HG03460 (cell line): Measurements from ENCODE around the gene NWD2.
"Not testable (repeated sequence)": the region's sequence is repeated elsewhere in the genome, so short reads cannot be mapped to it uniquely, and the experiment has no call there.

Experiments
- ATAC-seq: cut with Tn5 transposase; IDR thresholded peaks from one replicate; pipeline ENCODE4 v1.9.1; 2021; ENCODE audit not compliant: unreplicated experiment

Gene NWD2, protein sequence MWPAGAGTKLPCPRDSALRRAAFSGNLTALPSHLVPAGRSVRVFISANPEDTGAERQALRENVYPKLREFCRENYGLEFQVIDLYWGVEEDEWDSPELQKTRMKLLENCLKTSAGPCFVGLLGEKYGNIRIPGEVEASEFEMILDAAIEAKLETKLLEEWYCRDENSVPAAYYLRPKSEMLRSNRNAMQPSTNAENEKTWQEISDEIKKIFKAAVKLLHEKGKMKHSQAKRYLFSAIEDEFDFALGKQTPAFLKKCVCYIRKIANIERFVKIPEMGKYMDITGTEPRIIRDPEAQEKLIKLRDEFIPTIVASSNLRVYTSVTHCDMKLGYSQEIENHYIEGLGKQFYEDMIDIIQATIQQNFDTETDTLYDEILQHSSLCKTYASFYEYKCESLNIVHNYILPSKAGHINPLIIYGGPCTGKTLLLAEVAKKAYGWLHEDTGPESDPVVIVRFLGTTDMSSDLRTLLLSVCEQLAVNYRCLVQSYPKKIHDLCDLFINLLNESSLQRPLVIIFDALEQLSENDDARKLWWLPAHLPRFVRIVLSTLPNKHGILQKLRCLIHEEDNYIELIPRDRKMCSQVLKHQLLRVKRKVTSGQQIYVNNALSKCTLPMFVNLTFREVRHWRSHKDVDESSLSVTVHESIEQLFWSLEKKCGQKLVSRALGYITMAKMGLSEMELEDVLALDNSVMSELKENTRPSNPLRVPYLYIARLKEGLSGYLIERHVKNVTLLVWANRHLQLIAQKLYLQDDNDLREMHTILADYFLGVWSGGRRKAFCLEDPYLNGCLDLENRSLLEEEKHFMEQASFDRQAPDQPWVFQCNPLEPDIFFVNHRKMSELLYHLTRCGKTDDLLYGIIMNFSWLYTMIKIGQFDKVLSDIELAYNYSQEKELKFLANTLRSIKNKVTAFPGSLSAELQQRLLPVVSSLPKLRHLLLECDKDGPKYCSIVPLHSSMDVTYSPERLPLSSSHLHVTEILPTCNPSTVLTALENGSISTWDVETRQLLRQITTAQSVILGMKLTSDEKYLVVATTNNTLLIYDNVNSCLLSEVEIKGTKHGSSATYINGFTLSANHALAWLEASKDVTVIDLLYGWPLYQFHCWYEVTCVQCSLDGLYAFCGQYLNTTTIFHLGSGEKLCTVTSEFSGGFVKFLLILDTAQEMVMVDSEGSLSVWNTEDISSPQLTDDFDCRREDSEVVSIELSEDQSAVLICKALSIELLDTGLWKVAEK (N-terminal part only)

GRCh38 chr4:37244583-37245390, at the start of gene NWD2:
NWD2 (plus strand) TSS chr4:37244743; CDS start chr4:37245068, 325 bp downstream.
- ATAC-seq = no peak

- no peak for ATAC-seq
Observed at GRCh38 chr4:37197899-37198298, 46.6 kb upstream of the NWD2 start.

GRCh38 chr4:37204740-37205139, 39.8 kb upstream of the NWD2 start:
- not testable (repeated sequence) for ATAC-seq

GRCh38 chr4:37216209-37216608, 28.3 kb upstream of the NWD2 start:
- ATAC-seq = no peak

DNA sequence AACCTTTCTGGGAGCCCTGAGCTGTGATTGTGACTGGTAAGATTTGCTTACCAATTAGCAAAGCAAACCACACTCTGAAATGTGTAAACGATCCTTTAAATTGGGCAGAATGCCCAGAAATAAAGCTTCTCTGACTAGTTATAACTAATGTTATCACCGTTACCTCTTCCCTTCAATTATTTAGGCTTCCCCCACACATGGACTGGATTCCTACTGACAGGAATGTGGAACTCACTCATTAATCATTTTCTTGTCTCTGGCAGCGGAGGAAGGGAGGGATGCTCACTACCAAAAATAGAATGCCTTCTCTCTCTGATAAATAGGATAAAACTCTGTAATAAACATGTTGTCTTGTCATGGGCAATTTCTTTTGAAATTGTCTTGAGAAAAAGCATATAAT, 25.3 kb upstream of the NWD2 start:
- ATAC-seq = no peak

GRCh38 chr4:37219990-37220389, 24.6 kb upstream of the NWD2 start:
- ATAC-seq = no peak

DNA sequence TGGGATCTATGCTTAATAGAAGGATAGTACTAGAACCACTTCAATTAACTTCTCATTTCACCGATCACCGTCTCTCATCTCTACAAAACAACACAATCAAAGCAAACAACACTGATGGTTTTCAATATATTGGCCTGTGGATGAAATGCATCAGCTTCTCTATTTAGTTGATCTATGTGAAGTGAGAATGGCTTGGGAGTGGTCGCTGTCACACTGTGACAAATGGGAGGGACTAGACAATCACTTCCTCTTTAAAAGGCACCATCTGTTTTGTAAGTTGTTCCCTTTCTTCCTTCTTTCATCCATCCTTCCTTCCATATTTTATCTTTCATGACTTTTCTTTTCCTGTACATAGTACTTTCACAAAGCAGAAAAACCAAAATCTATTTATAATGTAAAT, 23.9 kb upstream of the NWD2 start:
- no peak for ATAC-seq

GRCh38 chr4:37223732-37224131, 20.8 kb upstream of the NWD2 start:
- ATAC-seq = no peak

- no peak for ATAC-seq
Observed at GRCh38 chr4:37224854-37225253, 19.7 kb upstream of the NWD2 start.

DNA sequence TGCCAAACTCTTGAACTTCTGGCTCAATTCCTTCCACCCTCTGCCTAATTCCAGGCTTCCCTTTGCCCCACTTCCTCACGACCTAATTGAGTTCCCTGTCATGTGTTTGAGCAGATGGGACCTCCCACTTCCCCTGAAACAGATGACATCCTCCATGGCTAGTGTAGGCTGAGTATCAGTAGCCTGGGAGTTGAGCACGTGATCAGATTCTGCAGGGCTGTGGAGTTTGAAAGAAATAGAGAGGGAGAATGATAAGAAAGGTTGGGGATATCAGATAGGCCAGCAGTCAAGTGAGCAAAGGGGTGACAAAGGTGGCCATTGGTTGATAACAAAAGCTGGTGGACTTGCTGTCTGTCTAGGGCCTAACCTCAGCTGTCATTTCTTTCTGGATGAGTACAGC, 18.8 kb upstream of the NWD2 start:
- ATAC-seq = no peak

GRCh38 chr4:37232315-37232714, 12.2 kb upstream of the NWD2 start:
- ATAC-seq = no peak

GRCh38 chr4:37236165-37236564, 8.4 kb upstream of the NWD2 start:
- ATAC-seq = no peak

GRCh38 chr4:37241647-37242046, 2.9 kb upstream of the NWD2 start:
- ATAC-seq = no peak

- no peak for ATAC-seq
Observed at GRCh38 chr4:37243051-37243450, 1.5 kb upstream of the NWD2 start.

DNA sequence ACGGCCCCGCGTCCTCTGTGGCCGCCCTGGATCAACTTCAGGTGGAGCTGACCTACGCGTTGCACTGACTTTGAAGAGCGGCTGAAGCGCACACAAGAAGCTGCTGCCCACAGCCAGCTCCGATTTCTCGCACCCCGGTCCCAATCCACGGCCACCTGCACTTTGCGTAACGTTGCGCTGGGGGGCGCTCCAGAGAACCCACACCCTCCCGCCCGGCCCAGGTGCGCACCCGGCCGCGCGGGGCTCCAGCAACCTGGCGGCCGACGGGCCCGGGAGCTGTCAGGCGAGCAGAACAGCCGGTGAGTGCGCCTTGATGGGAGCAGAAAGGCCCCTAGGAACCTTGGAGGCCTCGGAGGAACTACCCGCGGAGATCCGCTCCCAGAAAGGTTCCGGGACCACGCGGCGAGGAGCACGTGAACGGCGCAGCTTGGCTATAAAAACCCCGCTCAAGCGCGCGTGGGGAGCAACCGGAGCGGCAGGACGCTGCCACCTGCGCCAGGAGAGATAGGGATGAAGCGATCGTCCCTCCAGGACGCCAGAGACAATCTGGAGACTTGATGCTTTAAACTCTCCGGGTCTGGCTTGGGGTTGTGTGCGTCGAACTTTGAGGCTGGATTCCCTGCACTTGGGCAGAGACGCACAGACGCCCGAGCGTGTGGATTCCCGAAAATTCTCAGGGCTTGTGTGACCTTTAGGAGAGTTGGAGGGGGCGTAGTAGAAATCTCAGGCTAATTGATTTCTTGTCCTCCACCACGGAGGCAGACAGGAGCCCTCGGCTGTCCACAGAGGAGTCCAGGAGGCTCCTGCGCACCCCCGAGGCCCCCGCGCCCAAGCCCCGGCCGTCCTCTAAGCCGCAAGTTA, 591 bp upstream of the NWD2 start:
- no peak for ATAC-seq

- ATAC-seq = no peak
Observed at GRCh38 chr4:37245391-37245954, 930 bp downstream of the NWD2 start.

DNA sequence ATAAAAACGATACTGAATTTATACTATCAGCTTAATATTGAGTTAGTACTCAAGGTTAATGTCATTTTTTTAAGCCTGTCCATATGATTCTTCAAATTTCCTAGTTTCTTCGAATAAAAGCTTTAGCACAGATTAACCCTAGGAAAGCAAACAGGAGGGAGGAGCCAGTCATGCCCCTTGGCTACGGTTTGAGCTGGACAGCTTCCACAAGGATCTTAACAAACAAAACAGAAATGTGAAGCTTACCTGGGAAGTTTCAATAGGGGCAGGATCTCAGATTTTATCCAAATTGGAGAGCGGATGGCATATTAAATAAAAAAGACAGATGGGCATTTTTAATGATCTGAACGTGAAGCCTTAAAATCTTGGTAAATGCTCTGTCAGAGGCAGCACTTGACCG, 2.3 kb downstream of the NWD2 start:
- ATAC-seq = no peak

DNA sequence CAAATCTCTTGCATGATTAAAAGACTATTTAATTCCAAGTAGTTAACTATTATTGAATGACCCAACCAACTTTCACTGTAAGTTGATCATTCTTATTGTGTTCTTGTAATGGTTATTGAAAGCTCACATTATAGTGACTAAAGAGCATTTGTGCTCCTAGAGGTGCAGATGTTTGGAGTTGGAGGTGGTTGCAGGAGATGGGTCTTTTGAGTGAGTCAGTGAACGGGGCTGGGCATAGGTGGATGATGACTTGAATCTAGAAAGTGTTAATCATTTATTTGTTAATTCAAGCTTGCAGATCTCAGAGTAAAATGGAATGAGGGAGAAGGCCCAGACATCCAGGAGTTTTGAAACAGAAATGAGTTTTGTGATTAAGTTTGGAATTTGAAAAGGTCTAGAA, 13.7 kb downstream of the NWD2 start:
- ATAC-seq = no peak

DNA sequence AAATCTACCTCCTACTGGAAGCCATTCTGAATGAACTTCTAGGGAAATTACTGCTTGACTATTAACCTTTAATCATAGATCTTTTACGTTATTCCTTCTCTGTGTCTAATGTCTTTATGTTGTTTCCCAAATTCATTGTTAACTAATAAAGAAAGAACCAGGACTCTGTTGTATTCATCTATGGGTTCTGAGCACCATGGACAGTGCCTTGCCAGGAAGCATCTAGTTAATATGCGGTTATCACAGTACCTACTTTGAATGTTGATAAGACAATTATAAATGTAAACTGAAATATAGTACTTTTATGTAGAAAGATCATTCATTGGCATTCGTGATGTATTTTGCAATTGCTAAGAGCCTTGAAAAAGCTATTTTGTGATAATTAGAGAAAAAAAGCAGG, 23.8 kb downstream of the NWD2 start:
- no peak for ATAC-seq
